ENCODE measurements around the gene BCAR1. TPM values are rescaled to one million over a fixed set of nuclear protein-coding genes. Genes with fewer than 3 reads are reported as not detected.

Gene BCAR1
- total and polyA plus RNA-seq, 2 of the 13 experiments (the other 11 are each of a cell fraction or from before 2014, with no cell fraction given): 48.1 to 51.7 TPM

DNA sequence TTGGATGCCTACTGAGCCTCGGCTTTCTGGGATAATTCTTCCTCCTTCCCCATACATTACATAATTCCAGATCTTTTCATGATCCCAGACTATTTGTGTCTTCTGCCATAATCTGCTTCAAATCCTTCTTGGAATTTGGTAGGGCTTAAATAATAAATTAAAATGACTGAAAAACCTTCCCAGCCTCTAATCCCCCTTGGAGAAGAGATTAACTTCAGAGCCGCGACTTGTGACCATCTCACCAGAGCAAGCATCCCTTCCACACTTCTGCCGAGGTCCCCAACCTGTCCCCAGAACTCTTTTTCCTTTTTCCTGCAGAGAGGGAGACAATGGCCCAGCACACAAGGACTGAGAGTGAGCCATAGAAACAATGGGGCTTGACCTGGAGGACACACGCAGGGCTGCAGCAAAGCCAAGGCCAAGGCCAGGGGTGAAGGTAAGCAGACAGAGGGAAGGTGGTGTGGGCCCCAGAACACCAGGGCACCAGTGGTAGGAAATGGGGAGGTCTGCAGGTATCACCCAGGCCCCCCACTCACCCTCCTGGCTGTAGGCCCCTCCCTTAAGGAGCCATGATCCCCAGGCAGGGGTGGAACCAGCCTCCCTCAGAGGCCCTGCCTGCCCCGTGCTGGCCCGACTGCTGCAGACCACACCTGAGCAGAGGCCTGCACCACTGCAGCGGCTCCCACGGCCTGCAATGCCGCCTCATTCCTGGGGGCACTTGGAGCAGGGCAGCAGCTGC is 9.6 kb upstream of the BCAR1 start:
- Histone ChIP-seq H3K4me1 (ENCODE audit: insufficient read depth, low read length) (peaks cover 78% of the 10 kb centered on the region), H3K79me2 (ENCODE audit: insufficient read depth, low read length) (peaks cover 90% of the 10 kb centered on the region), H2AFZ (ENCODE audit: low read length) (no peak overlapping the region), H3K9ac (ENCODE audit: insufficient read depth, low read depth, low read length) (peak overlapping the region; percentile 6; the same call in 1 of the 2 replicates), H3K4me3 (replicated peaks in 1 of 3; ENCODE audit: insufficient read depth in 1 of 3, low read depth in 2 of 3, low read length in 3 of 3) (peak overlapping the region in 1 of 3 experiments; percentile 96; a peak in 1 of 6 replicates), H3K27ac (ENCODE audit: extremely low read length, insufficient read depth, low read length) (peak overlapping the region; percentile 8), H3K9me3 (ENCODE audit: low read length) (no peaks in the 10 kb centered on the region), H3K27me3 (ENCODE audit: control insufficient read depth in 1 of 2, insufficient read depth in 2 of 2, low read length in 2 of 2) (no peaks in the 10 kb centered on the region), H3K36me3 (replicated peaks in 1 of 2; ENCODE audit: control insufficient read depth in 1 of 2, insufficient read depth in 2 of 2, low read length in 2 of 2) (peaks cover 4 to 5% of the 10 kb centered on the region in 2 experiments; a peak in 1 of 5 replicates), H4K20me1 (ENCODE audit: insufficient read depth, low read length) (peaks cover 57% of the 10 kb centered on the region), H3K4me2 (ENCODE audit: low read depth, low read length) (peak overlapping the region; percentile 98)
- WGBS (ENCODE audit: low lambda C conversion rate): 72% methylated on average over 10 of the region's 10 CpGs
- no peak for DNase-seq (ENCODE audit: low spot score)
- FAIRE-seq: no peak
- BruUV-seq (replicated peaks): no TSS peak
- ATAC-seq: no peak
- intact Hi-C loops (cut with micrococcal nuclease; ENCODE audit: unreplicated experiment): loop anchor here (5.0 kb wide), 1 partner anchor 201 kb away; the partner anchor contains the start of gene TMEM170A
- CTCF ChIA-PET (ENCODE audit: low intra/inter-chr PET ratio, low total read pairs): no interaction called here
- POLR2A ChIA-PET: interaction anchor here (1.4 to 9.3 kb wide), 4 partner anchors 9 to 46 kb away, joined by 7 to 151 read pairs (median 92); partner anchors contain the start of gene BCAR1
- in situ Hi-C loops (cut with HindIII; ENCODE audit: extremely low pct_ligation_motif_present, low pct_unique_long_range_greater_than_20kb): no loop called here
- 0 out of 2 replicates have a peak, but pooled peaks have one; percentile 27 for TF ChIP-seq PCBP1 (IDR thresholded peaks at IDR 0.05; ENCODE audit: borderline replicate concordance, low read depth, low read length)
- no peak for TF ChIP-seq TEAD2 (CRISPR knock-in tag; IDR thresholded peaks at IDR 0.05)
- TF ChIP-seq RBFOX2 (IDR thresholded peaks at IDR 0.05; ENCODE audit: low read depth, low read length): peak; percentile 66
- TF ChIP-seq CCDC6 (CRISPR knock-in tag; IDR thresholded peaks at IDR 0.05): no peak
- TF ChIP-seq RXRA (CRISPR knock-in tag; IDR thresholded peaks at IDR 0.05): peak; percentile 90
- TF ChIP-seq NR2F6 (IDR thresholded peaks at IDR 0.05): peak; percentile 50
- TF ChIP-seq NR2F6 (CRISPR knock-in tag; IDR thresholded peaks at IDR 0.05): 0 out of 2 replicates have a peak, but pooled peaks have one; percentile 45
- peak; percentile 85 for TF ChIP-seq SOX5 (CRISPR knock-in tag; IDR thresholded peaks at IDR 0.05; ENCODE audit: borderline replicate concordance)
- TF ChIP-seq ZNF274 (CRISPR knock-in tag; IDR thresholded peaks at IDR 0.05): no peak
- TF ChIP-seq, protein P1, sequence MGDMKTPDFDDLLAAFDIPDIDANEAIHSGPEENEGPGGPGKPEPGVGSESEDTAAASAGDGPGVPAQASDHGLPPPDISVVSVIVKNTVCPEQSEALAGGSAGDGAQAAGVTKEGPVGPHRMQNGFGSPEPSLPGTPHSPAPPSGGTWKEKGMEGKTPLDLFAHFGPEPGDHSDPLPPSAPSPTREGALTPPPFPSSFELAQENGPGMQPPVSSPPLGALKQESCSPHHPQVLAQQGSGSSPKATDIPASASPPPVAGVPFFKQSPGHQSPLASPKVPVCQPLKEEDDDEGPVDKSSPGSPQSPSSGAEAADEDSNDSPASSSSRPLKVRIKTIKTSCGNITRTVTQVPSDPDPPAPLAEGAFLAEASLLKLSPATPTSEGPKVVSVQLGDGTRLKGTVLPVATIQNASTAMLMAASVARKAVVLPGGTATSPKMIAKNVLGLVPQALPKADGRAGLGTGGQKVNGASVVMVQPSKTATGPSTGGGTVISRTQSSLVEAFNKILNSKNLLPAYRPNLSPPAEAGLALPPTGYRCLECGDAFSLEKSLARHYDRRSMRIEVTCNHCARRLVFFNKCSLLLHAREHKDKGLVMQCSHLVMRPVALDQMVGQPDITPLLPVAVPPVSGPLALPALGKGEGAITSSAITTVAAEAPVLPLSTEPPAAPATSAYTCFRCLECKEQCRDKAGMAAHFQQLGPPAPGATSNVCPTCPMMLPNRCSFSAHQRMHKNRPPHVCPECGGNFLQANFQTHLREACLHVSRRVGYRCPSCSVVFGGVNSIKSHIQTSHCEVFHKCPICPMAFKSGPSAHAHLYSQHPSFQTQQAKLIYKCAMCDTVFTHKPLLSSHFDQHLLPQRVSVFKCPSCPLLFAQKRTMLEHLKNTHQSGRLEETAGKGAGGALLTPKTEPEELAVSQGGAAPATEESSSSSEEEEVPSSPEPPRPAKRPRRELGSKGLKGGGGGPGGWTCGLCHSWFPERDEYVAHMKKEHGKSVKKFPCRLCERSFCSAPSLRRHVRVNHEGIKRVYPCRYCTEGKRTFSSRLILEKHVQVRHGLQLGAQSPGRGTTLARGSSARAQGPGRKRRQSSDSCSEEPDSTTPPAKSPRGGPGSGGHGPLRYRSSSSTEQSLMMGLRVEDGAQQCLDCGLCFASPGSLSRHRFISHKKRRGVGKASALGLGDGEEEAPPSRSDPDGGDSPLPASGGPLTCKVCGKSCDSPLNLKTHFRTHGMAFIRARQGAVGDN (CRISPR knock-in tag; IDR thresholded peaks at IDR 0.05): peak; percentile 41
- TF ChIP-seq RBM22 (optimal IDR thresholded peaks at IDR 0.05; ENCODE audit: low read length): peak; percentile 74
- no peak for TF ChIP-seq HMG20B (CRISPR knock-in tag; conservative IDR thresholded peaks at IDR 0.05)
- TF ChIP-seq NR2F2 (IDR thresholded peaks at IDR 0.05; ENCODE audit: borderline replicate concordance, low read depth): peak; percentile 56; the same call in 1 of the 2 replicates
- peak; percentile 20; the same call in 1 of the 2 replicates for TF ChIP-seq ZFY (CRISPR knock-in tag; IDR thresholded peaks at IDR 0.05)
- TF ChIP-seq, protein P2, sequence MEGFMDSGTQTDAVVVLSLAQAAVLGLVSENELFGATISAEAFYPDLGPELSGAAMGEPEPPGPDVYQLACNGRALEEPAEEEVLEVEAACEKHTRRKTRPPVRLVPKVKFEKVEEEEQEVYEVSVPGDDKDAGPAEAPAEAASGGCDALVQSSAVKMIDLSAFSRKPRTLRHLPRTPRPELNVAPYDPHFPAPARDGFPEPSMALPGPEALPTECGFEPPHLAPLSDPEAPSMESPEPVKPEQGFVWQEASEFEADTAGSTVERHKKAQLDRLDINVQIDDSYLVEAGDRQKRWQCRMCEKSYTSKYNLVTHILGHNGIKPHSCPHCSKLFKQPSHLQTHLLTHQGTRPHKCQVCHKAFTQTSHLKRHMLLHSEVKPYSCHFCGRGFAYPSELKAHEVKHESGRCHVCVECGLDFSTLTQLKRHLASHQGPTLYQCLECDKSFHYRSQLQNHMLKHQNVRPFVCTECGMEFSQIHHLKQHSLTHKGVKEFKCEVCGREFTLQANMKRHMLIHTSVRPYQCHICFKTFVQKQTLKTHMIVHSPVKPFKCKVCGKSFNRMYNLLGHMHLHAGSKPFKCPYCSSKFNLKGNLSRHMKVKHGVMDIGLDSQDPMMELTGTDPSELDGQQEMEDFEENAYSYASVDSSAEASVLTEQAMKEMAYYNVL (CRISPR knock-in tag; IDR thresholded peaks at IDR 0.05; ENCODE audit: borderline replicate concordance): peak; percentile 68
- TF ChIP-seq SAP130 (CRISPR knock-in tag; IDR thresholded peaks at IDR 0.05; ENCODE audit: low read depth): peak; percentile 21; the same call in 1 of the 2 replicates

Measured in HepG2 (cell line).